Mesenchymal stem cell (in vitro differentiated cells and primary cell): ENCODE measurements around the gene TINAGL1.

Experiments used
- DNase-seq: peaks from one replicate; pipeline ENCODE4 v3.0.0-alpha.2; 2013
- H2AFZ ChIP-seq: one replicate; pipeline ENCODE4 v1.6.1; 2013; ENCODE audit warnings: low read depth, mild to moderate bottlenecking, control low read depth, inconsistent platforms, low read length, moderate library complexity
- H2AK5ac ChIP-seq: 2 replicates; pipeline ENCODE4 v1.6.1; 2013; ENCODE audit warnings: low read length, moderate library complexity, mild to moderate bottlenecking, inconsistent platforms; ENCODE audit not compliant: severe bottlenecking
- H2BK120ac ChIP-seq: one replicate; pipeline ENCODE4 v1.6.1; 2013; ENCODE audit warnings: low read depth, mild to moderate bottlenecking, inconsistent platforms, low read length, moderate library complexity
- H2BK12ac ChIP-seq, 2 experiments: one replicate each; pipeline ENCODE4 v1.6.1; 2013; ENCODE audit warnings: inconsistent platforms in 2 of 2, low read length in 2 of 2, mild to moderate bottlenecking in 2 of 2, moderate library complexity in 2 of 2, control low read depth in 1 of 2
- H2BK15ac ChIP-seq: one replicate; pipeline ENCODE4 v1.6.1; 2013; ENCODE audit warnings: mild to moderate bottlenecking, low read depth, inconsistent platforms; ENCODE audit not compliant: poor library complexity, severe bottlenecking
- H2BK5ac ChIP-seq: 2 replicates; pipeline ENCODE4 v1.6.1; 2013; ENCODE audit warnings: low read depth, mild to moderate bottlenecking, low read length, control low read depth, inconsistent platforms; ENCODE audit not compliant: poor library complexity, severe bottlenecking
- H3K14ac ChIP-seq, 2 experiments: one replicate each; pipeline ENCODE4 v1.6.1; 2013; ENCODE audit warnings: inconsistent platforms in 2 of 2, low read length in 2 of 2, control low read depth in 1 of 2, mild to moderate bottlenecking in 1 of 2, moderate library complexity in 1 of 2
- H3K18ac ChIP-seq, 2 experiments: one replicate each; pipeline ENCODE4 v1.6.1; 2013; ENCODE audit warnings: inconsistent platforms in 2 of 2, low read length in 2 of 2, control low read depth in 1 of 2, low read depth in 1 of 2, mild to moderate bottlenecking in 1 of 2
- H3K23ac ChIP-seq, 2 experiments: one replicate each; pipeline ENCODE4 v1.6.1; 2013; ENCODE audit warnings: inconsistent platforms in 2 of 2, low read length in 2 of 2, mild to moderate bottlenecking in 2 of 2, moderate library complexity in 2 of 2, control low read depth in 1 of 2
- H3K27ac ChIP-seq: 2 replicates; pipeline ENCODE4 v1.5.1; 2013; ENCODE audit warnings: mild to moderate bottlenecking, moderate library complexity, low read length, control low read depth, inconsistent platforms; ENCODE audit not compliant: poor library complexity, severe bottlenecking
- H3K27me3 ChIP-seq, 2 experiments: 2 replicates each; pipeline versions ENCODE4 v1.6.1 to v1.7.0; 2013; ENCODE audit warnings: low read length in 2 of 2, mild to moderate bottlenecking in 2 of 2, moderate library complexity in 2 of 2, control low read depth in 1 of 2, inconsistent platforms in 1 of 2; ENCODE audit not compliant: control insufficient read depth in 1 of 2, insufficient read depth in 1 of 2
- H3K36me3 ChIP-seq, 2 experiments: 2 replicates each; pipeline versions ENCODE4 v1.6.1 to v1.7.0; 2013; ENCODE audit warnings: low read length in 2 of 2, control low read depth in 1 of 2, inconsistent platforms in 1 of 2, low read depth in 1 of 2, mild to moderate bottlenecking in 1 of 2; ENCODE audit not compliant: insufficient read depth in 2 of 2, control insufficient read depth in 1 of 2
- H3K4ac ChIP-seq, 2 experiments: one replicate each; pipeline ENCODE4 v1.6.1; 2013; ENCODE audit warnings: inconsistent platforms in 2 of 2, low read length in 2 of 2, mild to moderate bottlenecking in 2 of 2, moderate library complexity in 2 of 2, control low read depth in 1 of 2, low read depth in 1 of 2
- H3K4me1 ChIP-seq: 2 replicates; pipeline ENCODE4 v1.6.1; 2013; ENCODE audit warnings: low read depth, low read length, control low read depth; ENCODE audit not compliant: control insufficient read depth, insufficient read depth
- H3K4me2 ChIP-seq: 2 replicates; pipeline ENCODE4 v1.6.1; 2013; ENCODE audit warnings: low read length, mild to moderate bottlenecking, inconsistent platforms; ENCODE audit not compliant: poor library complexity, severe bottlenecking
- H3K4me3 ChIP-seq, 2 experiments: 2 replicates each; pipeline versions ENCODE4 v1.5.1 to v1.7.0; 2013; ENCODE audit warnings: low read length in 2 of 2, mild to moderate bottlenecking in 2 of 2, control low read depth in 1 of 2, low read depth in 1 of 2; ENCODE audit not compliant: insufficient read depth in 1 of 2
- H3K79me1 ChIP-seq: replicated peaks from 2 replicates; pipeline ENCODE4 v1.6.1; 2013; ENCODE audit warnings: mild to moderate bottlenecking, control low read depth, low read length, inconsistent platforms; ENCODE audit not compliant: poor library complexity, severe bottlenecking
- H3K9ac ChIP-seq: 2 replicates; pipeline ENCODE4 v1.7.0; 2013; ENCODE audit warnings: mild to moderate bottlenecking, low read length, moderate library complexity
- H3K9me3 ChIP-seq: 2 replicates; pipeline ENCODE4 v1.7.0; 2013; ENCODE audit warnings: mild to moderate bottlenecking, low read length; ENCODE audit not compliant: control insufficient read depth
- H4K8ac ChIP-seq: one replicate; pipeline ENCODE4 v1.6.1; 2013; ENCODE audit warnings: inconsistent platforms, mild to moderate bottlenecking, low read length, moderate library complexity
- H4K91ac ChIP-seq: one replicate; pipeline ENCODE4 v1.6.1; 2013; ENCODE audit warnings: mild to moderate bottlenecking, low read length, inconsistent platforms
- WGBS: methylation state at CpG from one replicate; pipeline ENCODE4 v1.1.7; 2013; ENCODE audit warnings: mixed read lengths; 5-methylcytosine and 5-hydroxymethylcytosine counted together

TINAGL1 gene

DNA sequence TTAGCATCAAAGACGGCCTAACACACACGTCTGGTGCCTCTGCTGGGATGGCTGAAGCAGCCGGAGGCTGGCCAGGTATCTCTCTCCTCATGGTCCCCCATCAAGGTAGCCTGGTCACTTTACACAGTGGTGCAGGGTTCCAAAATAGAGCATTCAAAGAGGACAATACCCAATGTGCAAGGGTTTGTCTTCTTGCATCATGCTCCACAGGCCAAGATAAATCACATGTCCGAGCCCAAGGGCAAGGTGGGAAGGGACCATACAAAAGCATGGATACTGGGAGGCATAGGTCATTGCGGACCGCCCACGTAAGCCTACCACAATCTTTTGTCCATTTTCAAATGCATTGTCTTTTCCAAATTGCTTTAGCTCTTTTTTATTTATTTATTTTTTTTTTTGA is 23.8 kb upstream of the TINAGL1 start:
- DNase-seq = no peak
- H2AK5ac ChIP-seq = no peak overlapping the region
- H3K36me3 ChIP-seq = no peaks in the 10 kb centered on the region
- no peak overlapping the region for H3K18ac ChIP-seq
- no peak overlapping the region for H3K4me2 ChIP-seq
- no peaks in the 10 kb centered on the region for H3K79me1 ChIP-seq
- H3K4me1 ChIP-seq = peaks cover 11% of the 10 kb centered on the region
- H3K4ac ChIP-seq = no peak overlapping the region
- H2BK5ac ChIP-seq = no peak overlapping the region
- no peak overlapping the region for H3K9ac ChIP-seq
- 97% methylated on average over 4 of the region's 7 CpGs for WGBS
- H2BK12ac ChIP-seq = no peak overlapping the region
- H4K91ac ChIP-seq = no peak overlapping the region
- no peak overlapping the region for H4K8ac ChIP-seq
- no peak overlapping the region for H3K4me3 ChIP-seq
- no peak overlapping the region for H3K27ac ChIP-seq
- H3K9me3 ChIP-seq = no peaks in the 10 kb centered on the region
- no peak overlapping the region for H3K23ac ChIP-seq
- H3K27me3 ChIP-seq = peaks cover 0 to 11% of the 10 kb centered on the region in 2 experiments
- no peak overlapping the region for H2AFZ ChIP-seq
- no peak overlapping the region for H2BK15ac ChIP-seq
- no peak overlapping the region for H2BK120ac ChIP-seq
- no peak overlapping the region for H3K14ac ChIP-seq

DNA sequence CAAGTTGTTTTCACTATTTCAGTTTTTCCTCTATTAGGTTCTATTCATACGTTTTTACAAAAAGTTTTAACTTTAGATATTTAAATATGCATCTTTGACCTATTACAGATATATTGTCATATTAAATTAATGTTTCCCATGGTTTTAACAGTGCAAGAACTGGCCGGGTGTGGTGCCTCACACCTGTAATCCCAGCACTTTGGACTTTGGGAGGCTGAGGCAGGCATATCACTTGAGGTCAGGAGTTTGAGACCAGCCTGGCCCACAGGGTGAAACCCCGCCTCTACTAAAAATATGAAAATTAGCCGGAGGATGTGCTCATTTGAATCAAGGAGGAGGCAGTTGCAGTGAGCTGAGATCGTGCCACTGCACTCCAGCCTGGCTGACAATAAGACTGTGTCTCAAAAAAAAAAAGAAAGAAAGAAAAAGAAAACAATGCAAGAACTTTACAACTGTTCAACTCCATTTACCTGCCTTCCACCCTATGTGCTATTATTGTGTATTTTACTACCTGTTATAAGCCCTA is 19.8 kb upstream of the TINAGL1 start:
- Histone ChIP-seq H2BK5ac (no peak overlapping the region), H3K4me3 (no peak overlapping the region), H3K14ac (no peak overlapping the region), H3K36me3 (no peaks in the 10 kb centered on the region), H2AFZ (no peak overlapping the region), H3K27ac (no peak overlapping the region), H2BK12ac (no peak overlapping the region), H3K4me1 (no peaks in the 10 kb centered on the region), H3K23ac (no peak overlapping the region), H4K8ac (no peak overlapping the region), H3K18ac (no peak overlapping the region), H3K4ac (no peak overlapping the region), H3K79me1 (no peaks in the 10 kb centered on the region), H3K9ac (no peak overlapping the region), H4K91ac (no peak overlapping the region), H3K27me3 (no peaks in the 10 kb centered on the region), H2BK15ac (no peak overlapping the region), H2AK5ac (no peak overlapping the region), H3K9me3 (peaks cover 9% of the 10 kb centered on the region), H2BK120ac (no peak overlapping the region), H3K4me2 (no peak overlapping the region)
- 80% methylated on average over 4 of the region's 5 CpGs for WGBS
- no peak for DNase-seq

DNA sequence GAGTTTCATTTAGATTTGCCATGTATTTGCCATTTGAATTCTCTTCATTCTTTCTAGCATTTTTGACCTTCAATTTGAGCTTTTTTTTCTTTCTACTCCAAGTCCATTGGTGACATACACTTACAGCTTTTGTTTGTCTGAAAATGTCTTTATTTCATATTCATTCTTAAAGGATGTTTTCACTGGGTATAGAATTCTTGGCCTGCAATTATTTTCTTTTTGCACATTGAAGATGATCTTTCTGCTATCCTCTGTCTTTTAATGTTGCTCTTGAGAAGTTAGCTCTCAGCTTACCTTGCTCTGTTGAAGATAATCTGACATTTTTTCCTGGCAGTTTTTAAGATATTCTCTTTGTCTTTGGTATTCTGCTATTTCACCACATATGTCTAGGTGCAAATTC is 16.6 kb upstream of the TINAGL1 start:
- Histone ChIP-seq H3K9me3 (peaks cover 9% of the 10 kb centered on the region), H4K8ac (no peak overlapping the region), H3K4me3 (no peak overlapping the region), H2AFZ (no peak overlapping the region), H3K27ac (no peak overlapping the region), H2BK5ac (no peak overlapping the region), H3K14ac (no peak overlapping the region), H3K36me3 (no peaks in the 10 kb centered on the region), H2AK5ac (no peak overlapping the region), H2BK15ac (no peak overlapping the region), H3K18ac (no peak overlapping the region), H3K9ac (no peak overlapping the region), H2BK12ac (no peak overlapping the region), H3K27me3 (no peaks in the 10 kb centered on the region), H3K4ac (no peak overlapping the region), H3K4me1 (peaks cover 2% of the 10 kb centered on the region), H3K4me2 (no peak overlapping the region), H4K91ac (no peak overlapping the region), H2BK120ac (no peak overlapping the region), H3K23ac (no peak overlapping the region), H3K79me1 (no peaks in the 10 kb centered on the region)
- DNase-seq = no peak

DNA sequence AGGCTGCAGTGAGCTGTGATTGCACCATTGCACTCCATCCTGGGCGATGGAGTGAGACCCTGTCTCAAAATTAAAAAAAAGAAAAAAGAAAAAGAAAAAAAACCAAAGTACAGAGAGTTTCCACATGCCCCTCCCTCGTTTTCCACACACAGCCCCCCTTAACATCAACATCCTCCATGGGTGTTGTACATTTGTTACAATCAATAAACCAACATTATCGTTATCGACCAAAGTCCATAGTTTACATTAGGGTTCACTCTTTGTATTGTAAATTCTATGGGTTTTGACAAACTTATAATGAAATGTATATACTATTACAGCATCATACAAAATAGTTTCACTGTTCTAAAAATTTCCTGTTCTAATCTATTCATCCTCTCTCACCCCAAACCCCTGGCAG is 15.9 kb upstream of the TINAGL1 start:
- no peak overlapping the region for H2AFZ ChIP-seq
- H3K9ac ChIP-seq = no peak overlapping the region
- 67% methylated on average over 2 of the region's 4 CpGs for WGBS
- no peak overlapping the region for H3K23ac ChIP-seq
- no peak for DNase-seq
- H3K18ac ChIP-seq = no peak overlapping the region
- H3K79me1 ChIP-seq = no peaks in the 10 kb centered on the region
- H3K4me1 ChIP-seq = peaks cover 2% of the 10 kb centered on the region
- no peak overlapping the region for H2BK120ac ChIP-seq
- no peak overlapping the region for H3K4me2 ChIP-seq
- no peak overlapping the region for H4K8ac ChIP-seq
- H2AK5ac ChIP-seq = no peak overlapping the region
- H2BK15ac ChIP-seq = no peak overlapping the region
- H2BK5ac ChIP-seq = no peak overlapping the region
- no peak overlapping the region for H3K4me3 ChIP-seq
- no peak overlapping the region for H3K27ac ChIP-seq
- H2BK12ac ChIP-seq = no peak overlapping the region
- H3K4ac ChIP-seq = no peak overlapping the region
- no peak overlapping the region for H3K14ac ChIP-seq
- H3K27me3 ChIP-seq = no peaks in the 10 kb centered on the region
- no peaks in the 10 kb centered on the region for H3K36me3 ChIP-seq
- peaks cover 9% of the 10 kb centered on the region for H3K9me3 ChIP-seq
- no peak overlapping the region for H4K91ac ChIP-seq
